ENCODE measurements around the gene BTBD6. TPM values are rescaled to one million over a fixed set of nuclear protein-coding genes. Genes with fewer than 3 reads are reported as not detected.

The BTBD6 gene
- total and polyA plus RNA-seq, 2 experiments from 2014 or later = 2.2 to 11.6 TPM

GRCh38 chr14:105247026-105247425 is 1.3 kb upstream of the BTBD6 start:
- Histone ChIP-seq H3K4me3 (no peak overlapping the region), H3K27me3 (ENCODE audit: insufficient read depth) (no peaks in the 10 kb centered on the region), H3K27ac (ENCODE audit: low read depth) (no peak overlapping the region), H3K79me2 (replicated peaks; ENCODE audit: insufficient read depth) (peaks cover 8% of the 10 kb centered on the region; the same call in 1 of the 2 replicates), H3K4me1 (ENCODE audit: insufficient read depth) (no peaks in the 10 kb centered on the region), H2AFZ (no peak overlapping the region), H4K20me1 (replicated peaks; ENCODE audit: insufficient read depth) (peaks cover 6% of the 10 kb centered on the region), H3K9me2 (ENCODE audit: insufficient read depth) (no peaks in the 10 kb centered on the region), H3K4me2 (no peak overlapping the region), H3K36me3 (ENCODE audit: insufficient read depth) (no peaks in the 10 kb centered on the region), H3F3A (replicated peaks; ENCODE audit: low read depth) (0 out of 2 replicates have a peak, but pooled peaks cover 15% of the 10 kb centered on the region)
- TF ChIP-seq ZNF114 (CRISPR knock-in tag; IDR thresholded peaks at IDR 0.05) (no peak), CREB1 (CRISPR knock-in tag; IDR thresholded peaks at IDR 0.05; ENCODE audit: low read depth) (no peak), STAT1 (IDR thresholded peaks at IDR 0.05; ENCODE audit: unreplicated experiment) (no peak), EZH2 (IDR thresholded peaks at IDR 0.05; ENCODE audit: low read depth, unreplicated experiment) (no peak), ETS1 (IDR thresholded peaks at IDR 0.05) (no peak), CTCF (conservative IDR thresholded peaks at IDR 0.05; ENCODE audit: low read depth in 2 of 2) (no peak), ZNF331 (CRISPR knock-in tag; IDR thresholded peaks at IDR 0.05; ENCODE audit: low read depth) (no peak), NANOG (IDR thresholded peaks at IDR 0.05; ENCODE audit: borderline replicate concordance) (no peak), POLR2AphosphoS5 (IDR thresholded peaks at IDR 0.05; ENCODE audit: low read depth) (no peak), ZNF462 (CRISPR knock-in tag; IDR thresholded peaks at IDR 0.05) (no peak)
- TF ChIP-seq, protein P1, sequence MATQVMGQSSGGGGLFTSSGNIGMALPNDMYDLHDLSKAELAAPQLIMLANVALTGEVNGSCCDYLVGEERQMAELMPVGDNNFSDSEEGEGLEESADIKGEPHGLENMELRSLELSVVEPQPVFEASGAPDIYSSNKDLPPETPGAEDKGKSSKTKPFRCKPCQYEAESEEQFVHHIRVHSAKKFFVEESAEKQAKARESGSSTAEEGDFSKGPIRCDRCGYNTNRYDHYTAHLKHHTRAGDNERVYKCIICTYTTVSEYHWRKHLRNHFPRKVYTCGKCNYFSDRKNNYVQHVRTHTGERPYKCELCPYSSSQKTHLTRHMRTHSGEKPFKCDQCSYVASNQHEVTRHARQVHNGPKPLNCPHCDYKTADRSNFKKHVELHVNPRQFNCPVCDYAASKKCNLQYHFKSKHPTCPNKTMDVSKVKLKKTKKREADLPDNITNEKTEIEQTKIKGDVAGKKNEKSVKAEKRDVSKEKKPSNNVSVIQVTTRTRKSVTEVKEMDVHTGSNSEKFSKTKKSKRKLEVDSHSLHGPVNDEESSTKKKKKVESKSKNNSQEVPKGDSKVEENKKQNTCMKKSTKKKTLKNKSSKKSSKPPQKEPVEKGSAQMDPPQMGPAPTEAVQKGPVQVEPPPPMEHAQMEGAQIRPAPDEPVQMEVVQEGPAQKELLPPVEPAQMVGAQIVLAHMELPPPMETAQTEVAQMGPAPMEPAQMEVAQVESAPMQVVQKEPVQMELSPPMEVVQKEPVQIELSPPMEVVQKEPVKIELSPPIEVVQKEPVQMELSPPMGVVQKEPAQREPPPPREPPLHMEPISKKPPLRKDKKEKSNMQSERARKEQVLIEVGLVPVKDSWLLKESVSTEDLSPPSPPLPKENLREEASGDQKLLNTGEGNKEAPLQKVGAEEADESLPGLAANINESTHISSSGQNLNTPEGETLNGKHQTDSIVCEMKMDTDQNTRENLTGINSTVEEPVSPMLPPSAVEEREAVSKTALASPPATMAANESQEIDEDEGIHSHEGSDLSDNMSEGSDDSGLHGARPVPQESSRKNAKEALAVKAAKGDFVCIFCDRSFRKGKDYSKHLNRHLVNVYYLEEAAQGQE (IDR thresholded peaks at IDR 0.05; ENCODE audit: unreplicated experiment) = no peak
- no peaks in the 10 kb centered on the region; the same call in 2 of the 3 replicates for H3K4me1 Mint-ChIP-seq
- no peaks in the 10 kb centered on the region for H3K9me3 Mint-ChIP-seq
- DNase-seq (ENCODE audit: low spot score) (no peak), ATAC-seq (no peak)
- H3K36me3 Mint-ChIP-seq (ENCODE audit: low read depth) = peaks cover 16% of the 10 kb centered on the region
- no peak overlapping the region for H3K27ac Mint-ChIP-seq
- H3K4me3 Mint-ChIP-seq = peak overlapping the region; percentile 78; the same call in 2 of the 3 replicates
- peaks cover 15% of the 10 kb centered on the region for H3K27me3 Mint-ChIP-seq (ENCODE audit: insufficient read depth, low read depth, poor library complexity)
